ENCODE results near the gene C16orf96. TPM values are rescaled to one million over a fixed set of nuclear protein-coding genes. Genes with fewer than 3 reads are reported as not detected.

C16orf96 gene
- total and polyA plus RNA-seq, 2 donors (not counting 1 experiment from before 2014, with no cell fraction given) = 0.31 to 0.79 TPM

GRCh38 chr16:4610011-4611005, 54.2 kb downstream of the C16orf96 start:
- intact Hi-C loops (cut with micrococcal nuclease) = loop anchor here (10.0 kb wide), 2 partner anchors 496 to 1346 kb away; partner anchors contain the start of gene ADCY9
- no peak overlapping the region for H3K4me3 ChIP-seq (ENCODE audit: control extremely low read depth in 1 of 5, extremely low read depth in 1 of 5, insufficient read depth in 1 of 5, low read depth in 2 of 5, low read length in 4 of 5)
- ATAC-seq (ENCODE audit: low read depth) = no peak
- H3K4me1 ChIP-seq (ENCODE audit: control insufficient read depth in 2 of 2, insufficient read depth in 2 of 2, low read length in 2 of 2) = peaks cover 16 to 21% of the 10 kb centered on the region in 2 donors
- Mint-ChIP-seq H3K27ac (no peak overlapping the region), H3K9me3 (ENCODE audit: insufficient read depth) (no peaks in the 10 kb centered on the region), H3K4me3 (no peak overlapping the region), H3K4me1 (peaks cover 15% of the 10 kb centered on the region), H3K27me3 (no peaks in the 10 kb centered on the region)
- H3K9me3 ChIP-seq (ENCODE audit: control extremely low read depth in 1 of 3, control insufficient read depth in 2 of 3, insufficient read depth in 1 of 3, low read length in 2 of 3) = peaks cover 0 to 2% (median 0%) of the 10 kb centered on the region in 3 donors
- H2AFZ ChIP-seq (ENCODE audit: insufficient read depth, low read depth, low read length, poor library complexity, severe bottlenecking) = no peak overlapping the region
- whole genome bisulfite sequencing (ENCODE audit: insufficient coverage) = 86% methylated on average over 28 of the region's 32 CpGs
- no peaks in the 10 kb centered on the region for H3K27me3 ChIP-seq (replicated peaks in 1 of 4; ENCODE audit: control extremely low read depth in 1 of 4, control insufficient read depth in 3 of 4, insufficient read depth in 4 of 4, low read length in 3 of 4)
- no peak for DNase-seq
- H3K36me3 ChIP-seq (replicated peaks in 1 of 2; ENCODE audit: control extremely low read depth in 1 of 2, control insufficient read depth in 1 of 2, extremely low read depth in 1 of 2, insufficient read depth in 2 of 2, low read length in 1 of 2) = peaks cover 0 to 7% of the 10 kb centered on the region in 2 experiments
- ChIA-PET CTCF (no interaction called here), POLR2A (no interaction called here)
- peaks cover 37% of the 10 kb centered on the region for H3K79me2 ChIP-seq (ENCODE audit: control insufficient read depth, insufficient read depth, low read length)
- H4K20me1 ChIP-seq (ENCODE audit: control insufficient read depth, insufficient read depth, low read length, poor library complexity, severe bottlenecking) = peaks cover 50% of the 10 kb centered on the region
- H3K4me2 ChIP-seq (replicated peaks; ENCODE audit: low read depth, low read length, poor library complexity, severe bottlenecking) = no peak overlapping the region
- no peak overlapping the region for H3K27ac ChIP-seq (ENCODE audit: low read length in 2 of 2)
- TF ChIP-seq, protein P1, sequence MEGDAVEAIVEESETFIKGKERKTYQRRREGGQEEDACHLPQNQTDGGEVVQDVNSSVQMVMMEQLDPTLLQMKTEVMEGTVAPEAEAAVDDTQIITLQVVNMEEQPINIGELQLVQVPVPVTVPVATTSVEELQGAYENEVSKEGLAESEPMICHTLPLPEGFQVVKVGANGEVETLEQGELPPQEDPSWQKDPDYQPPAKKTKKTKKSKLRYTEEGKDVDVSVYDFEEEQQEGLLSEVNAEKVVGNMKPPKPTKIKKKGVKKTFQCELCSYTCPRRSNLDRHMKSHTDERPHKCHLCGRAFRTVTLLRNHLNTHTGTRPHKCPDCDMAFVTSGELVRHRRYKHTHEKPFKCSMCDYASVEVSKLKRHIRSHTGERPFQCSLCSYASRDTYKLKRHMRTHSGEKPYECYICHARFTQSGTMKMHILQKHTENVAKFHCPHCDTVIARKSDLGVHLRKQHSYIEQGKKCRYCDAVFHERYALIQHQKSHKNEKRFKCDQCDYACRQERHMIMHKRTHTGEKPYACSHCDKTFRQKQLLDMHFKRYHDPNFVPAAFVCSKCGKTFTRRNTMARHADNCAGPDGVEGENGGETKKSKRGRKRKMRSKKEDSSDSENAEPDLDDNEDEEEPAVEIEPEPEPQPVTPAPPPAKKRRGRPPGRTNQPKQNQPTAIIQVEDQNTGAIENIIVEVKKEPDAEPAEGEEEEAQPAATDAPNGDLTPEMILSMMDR (IDR thresholded peaks at IDR 0.05) = no peak
- no peak for TF ChIP-seq EZH2 (IDR thresholded peaks at IDR 0.05; ENCODE audit: borderline replicate concordance, insufficient read depth, low read depth, low read length, poor library complexity, severe bottlenecking)
- H3K9ac ChIP-seq (ENCODE audit: low read length) = no peak overlapping the region
